Motor neuron (in vitro differentiated cells): ENCODE results near the gene DCAF17. TPM values are rescaled to one million over a fixed set of nuclear protein-coding genes. Genes with fewer than 3 reads are reported as not detected.
"Not testable (repeated sequence)": the region's sequence is repeated elsewhere in the genome, so short reads cannot be mapped to it uniquely, and the experiment has no call there.

Experiments
- ATAC-seq, 8 experiments: fragments of 200-7000 bp; cut with Tn5 transposase; replicated peaks in 6 of 8; 2 replicates each; pipeline ENCODE4 v1.8.0; 2021; ENCODE audit warnings: mild to moderate bottlenecking in 8 of 8, moderate library complexity in 8 of 8
- H3K27ac ChIP-seq, 2 donors: fragments of 250-450 bp; sonication (Bioruptor Pico); 2 replicates each; pipeline ENCODE4 v1.9.0; 2021; ENCODE audit warnings: antibody characterized with exemption in 2 of 2, mild to moderate bottlenecking in 2 of 2, moderate library complexity in 1 of 2
- H3K4me1 ChIP-seq, 2 donors: fragments of 250-450 bp; sonication (Bioruptor Pico); replicated peaks in 1 of 2; 2 replicates each; pipeline ENCODE4 v1.6.1; 2021; ENCODE audit warnings: antibody characterized with exemption in 2 of 2, mild to moderate bottlenecking in 2 of 2, moderate library complexity in 1 of 2
- H3K4me3 ChIP-seq, 5 donors: fragments of 250-450 bp; sonication (Bioruptor Pico); 2 replicates each; pipeline ENCODE4 v1.9.0; 2021; ENCODE audit warnings: antibody characterized with exemption in 5 of 5, mild to moderate bottlenecking in 5 of 5, moderate library complexity in 4 of 5
- WGBS, 10 experiments: fragments of 450-650 bp; shearing (Covaris generic); methylation state at CpG; one replicate each; pipeline ENCODE4 v1.0.0; 2022; 5-methylcytosine and 5-hydroxymethylcytosine counted together
- in situ Hi-C, 9 experiments: fragments of 400-800 bp; cut with MboI; loops; one replicate each; pipeline ENCODE4 v1.15.0; 2021; ENCODE audit warnings: low sequenced_read_pairs in 9 of 9, low pct_unique_long_range_greater_than_20kb in 2 of 9; ENCODE audit not compliant: unreplicated experiment in 9 of 9
- total RNA-seq, 8 experiments: library from RNA; unstranded; fragments of 300-600 nt; gene quantifications; 2 replicates each; pipeline versions ENCODE4 v1.2.3 to v1.2.4, GENCODE V29; 2022

DCAF17 gene
- total RNA-seq, 8 experiments from 2014 or later, result 12.7 to 26.5 (median 18.3) TPM

GRCh38 chr2:171479154-171479814 is 45.3 kb downstream of the DCAF17 start:
- ATAC-seq, result no peak
- 60 to 100% (median 90%) methylated on average over 1 to 3 of the region's 3 CpGs; no CpG with 5 or more reads in 1 of the 10 experiments for WGBS, 10 experiments
- H3K4me3 ChIP-seq, result no peak overlapping the region
- in situ Hi-C loops, result no loop called here
- H3K27ac ChIP-seq, result no peak overlapping the region
- peaks cover 0 to 3% of the 10 kb centered on the region in 2 donors for H3K4me1 ChIP-seq

GRCh38 chr2:171480908-171481307 is 46.9 kb downstream of the DCAF17 start:
- WGBS, 10 experiments, result 80 to 100% (median 100%) methylated on average over 1 of the region's 1 CpG
- no peak for ATAC-seq
- Histone ChIP-seq H3K4me1 (peaks cover 0 to 3% of the 10 kb centered on the region in 2 donors), H3K27ac (no peak overlapping the region), H3K4me3 (no peak overlapping the region)
- in situ Hi-C loops, result no loop called here

DNA sequence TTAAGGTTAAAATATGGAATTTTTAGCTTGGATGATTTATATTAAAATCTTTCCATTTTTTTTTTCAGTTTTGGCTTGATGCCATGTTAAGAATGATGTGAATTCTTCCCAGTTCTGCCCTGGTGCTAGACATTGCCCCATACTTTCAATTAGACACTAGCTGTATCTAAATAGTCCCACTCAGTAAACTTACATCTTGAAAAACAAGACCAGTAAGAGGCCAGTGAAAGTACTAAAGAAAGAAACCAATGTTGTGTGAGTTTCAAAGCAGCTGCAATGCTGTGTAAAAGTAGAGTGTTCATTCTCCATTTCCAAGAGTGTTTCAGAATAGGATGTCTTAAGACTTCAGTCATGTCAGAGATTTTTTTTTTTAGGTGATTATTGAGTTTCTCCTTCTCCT is 48.3 kb downstream of the DCAF17 start:
- Histone ChIP-seq H3K4me3 (no peak overlapping the region), H3K4me1 (peaks cover 0 to 3% of the 10 kb centered on the region in 2 donors), H3K27ac (no peak overlapping the region)
- in situ Hi-C loops, result no loop called here
- ATAC-seq, result no peak

GRCh38 chr2:171482877-171483276 is 48.9 kb downstream of the DCAF17 start:
- no peak overlapping the region for H3K27ac ChIP-seq
- ATAC-seq, result peak in 3 of 8 experiments; percentile 21 to 73 (median 35)

GRCh38 chr2:171483793-171484192 is 49.8 kb downstream of the DCAF17 start:
- Histone ChIP-seq H3K4me1 (peaks cover 0 to 3% of the 10 kb centered on the region in 2 donors), H3K4me3 (no peak overlapping the region), H3K27ac (no peak overlapping the region)
- WGBS, 10 experiments, result 0 to 67% (median 50%) methylated on average over 1 to 2 of the region's 2 CpGs; no CpG with 5 or more reads in 1 of the 10 experiments
- in situ Hi-C loops, result no loop called here
- ATAC-seq, result no peak

More at GRCh38 chr2:171482877-171483276, 48.9 kb downstream of the DCAF17 start:
- 60 to 100% (median 87%) methylated on average over 1 to 3 of the region's 3 CpGs; no CpG with 5 or more reads in 4 of the 10 experiments for WGBS, 10 experiments
- Histone ChIP-seq H3K4me3 (no peak overlapping the region), H3K4me1 (peaks cover 0 to 3% of the 10 kb centered on the region in 2 donors)
- in situ Hi-C loops, result no loop called here

GRCh38 chr2:171485116-171485515 is 51.1 kb downstream of the DCAF17 start:
- no peak overlapping the region for H3K27ac ChIP-seq
- H3K4me3 ChIP-seq, result no peak overlapping the region
- in situ Hi-C loops, result no loop called here
- WGBS, 10 experiments, result 70 to 88% (median 83%) methylated on average over 1 of the region's 1 CpG; no CpG with 5 or more reads in 3 of the 10 experiments
- peaks cover 0 to 3% of the 10 kb centered on the region in 2 donors for H3K4me1 ChIP-seq
- no peak for ATAC-seq

DNA sequence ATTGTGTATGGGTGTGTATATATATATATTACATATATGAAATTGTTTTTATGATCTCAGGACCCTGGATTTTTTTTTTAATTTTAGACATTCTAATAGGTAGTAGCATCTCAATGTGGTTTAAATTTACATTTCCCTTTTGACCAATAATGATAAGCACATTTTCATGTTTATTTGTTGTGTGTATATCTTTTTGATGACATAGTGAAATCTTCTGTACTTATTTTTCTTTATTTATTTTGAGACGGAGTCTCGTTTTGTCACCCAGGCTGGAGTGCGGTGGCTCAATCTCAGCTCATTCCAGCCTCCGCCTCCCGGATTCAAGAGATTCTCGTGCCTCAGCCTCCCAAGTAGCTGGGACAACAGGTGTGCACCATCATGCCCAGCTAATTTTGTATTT is 53.2 kb downstream of the DCAF17 start:
- H3K4me3 ChIP-seq, result no peak overlapping the region
- no peak overlapping the region for H3K27ac ChIP-seq
- 90 to 100% (median 97%) methylated on average over 2 to 6 of the region's 6 CpGs; no CpG with 5 or more reads in 1 of the 10 experiments for WGBS, 10 experiments
- in situ Hi-C loops, result no loop called here
- ATAC-seq, result no peak
- peaks cover 0 to 3% of the 10 kb centered on the region in 2 donors for H3K4me1 ChIP-seq

- 90 to 100% (median 95%) methylated on average over 2 to 4 of the region's 4 CpGs; no CpG with 5 or more reads in 1 of the 10 experiments for WGBS, 10 experiments
- ATAC-seq, result no peak
- no peak overlapping the region for H3K27ac ChIP-seq
- no peak overlapping the region for H3K4me3 ChIP-seq
- peaks cover 0 to under 1% of the 10 kb centered on the region in 2 donors for H3K4me1 ChIP-seq
- in situ Hi-C loops, result no loop called here
These were observed 53.8 kb downstream of the DCAF17 start for GRCh38 chr2:171487803-171488259.

GRCh38 chr2:171490577-171490976 is 56.6 kb downstream of the DCAF17 start:
- ATAC-seq, result no peak
- no peak overlapping the region for H3K27ac ChIP-seq
- in situ Hi-C loops, result no loop called here
- no peak overlapping the region for H3K4me3 ChIP-seq
- no peaks in the 10 kb centered on the region for H3K4me1 ChIP-seq
- 43 to 100% (median 86%) methylated on average over 1 to 2 of the region's 2 CpGs; no CpG with 5 or more reads in 3 of the 10 experiments for WGBS, 10 experiments

GRCh38 chr2:171491292-171491691 is 57.3 kb downstream of the DCAF17 start:
- ATAC-seq, result peak in 1 of 8 experiments; percentile 55
- no peak overlapping the region for H3K27ac ChIP-seq
- no peaks in the 10 kb centered on the region for H3K4me1 ChIP-seq
- in situ Hi-C loops, result no loop called here
- no peak overlapping the region for H3K4me3 ChIP-seq
- 50 to 100% (median 78%) methylated on average over 1 to 2 of the region's 3 CpGs; no CpG with 5 or more reads in 4 of the 10 experiments for WGBS, 10 experiments

GRCh38 chr2:171492664-171493063 is 58.6 kb downstream of the DCAF17 start:
- WGBS, 10 experiments, result 67 to 100% (median 87%) methylated on average over 1 to 5 of the region's 6 CpGs
- no peak for ATAC-seq
- Histone ChIP-seq H3K4me3 (no peak overlapping the region), H3K27ac (no peak overlapping the region), H3K4me1 (no peaks in the 10 kb centered on the region)
- in situ Hi-C loops, result no loop called here

DNA sequence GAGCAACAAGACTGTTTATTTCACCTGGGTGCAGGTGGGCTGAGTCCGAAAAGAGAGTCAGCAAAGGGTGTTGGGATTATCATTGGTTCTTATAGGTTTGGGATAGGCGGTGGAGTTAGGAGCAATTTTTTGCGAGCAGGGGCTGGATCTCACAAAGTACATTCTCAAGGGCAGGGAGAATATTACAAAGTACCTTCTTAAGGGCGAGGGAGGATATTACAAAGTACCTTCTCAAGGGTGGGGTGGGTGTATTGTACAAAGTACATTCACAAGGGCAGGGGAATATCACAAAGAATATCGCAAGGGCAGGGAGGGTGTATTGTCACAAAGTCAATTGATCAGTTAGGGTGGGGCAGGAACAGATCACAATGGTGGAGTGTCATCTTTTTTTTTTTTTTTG is 63.6 kb downstream of the DCAF17 start:
- in situ Hi-C loops, ATAC-seq, H3K27ac ChIP-seq, H3K4me3 ChIP-seq, H3K4me1 ChIP-seq: not testable (repeated sequence)
- WGBS, 10 experiments, result 80 to 100% (median 96%) methylated on average over 1 to 5 of the region's 5 CpGs; no CpG with 5 or more reads in 3 of the 10 experiments

- WGBS, 10 experiments, result 0 to 25% (median 0%) methylated on average over 1 to 2 of the region's 2 CpGs; no CpG with 5 or more reads in 2 of the 10 experiments
- no peak for ATAC-seq
- H3K27ac ChIP-seq, result no peak overlapping the region
- no peak overlapping the region for H3K4me3 ChIP-seq
- H3K4me1 ChIP-seq, result no peaks in the 10 kb centered on the region
- in situ Hi-C loops, result no loop called here
These were observed 71.3 kb downstream of the DCAF17 start for GRCh38 chr2:171505374-171505773.
